Adrenal gland (tissue), 12 donors: Measurements from ENCODE around the gene SOBP. TPM values are rescaled to one million over a fixed set of nuclear protein-coding genes. Genes with fewer than 3 reads are reported as not detected.
"Not testable (repeated sequence)": the region's sequence is repeated elsewhere in the genome, so short reads cannot be mapped to it uniquely, and the experiment has no call there.

Experiments used
- DNase-seq, 7 donors: peaks; one replicate each; pipeline ENCODE4 v3.0.0-alpha.2; 2019 to 2020
- H3K27ac ChIP-seq, 5 donors: fragments of 200-600 bp; sonication (generic) in 4 of 5; 1 replicate in 3 of 5; 2 replicates in 2 of 5; pipeline versions ENCODE4 v1.5.1 to v1.8.0; 2016 to 2020; ENCODE audit warnings: mild to moderate bottlenecking in 1 of 5
- H3K27me3 ChIP-seq: fragments of 200-600 bp; 2 replicates; pipeline ENCODE4 v1.8.0; 2021
- H3K36me3 ChIP-seq, 2 donors: fragments of 200-600 bp; replicated peaks in 1 of 2; 1 replicate in 1 of 2; 2 replicates in 1 of 2; pipeline versions ENCODE4 v1.5.1 to v1.8.0; 2018 to 2022
- H3K4me1 ChIP-seq, 2 donors: fragments of 200-600 bp; replicated peaks in 1 of 2; 1 replicate in 1 of 2; 2 replicates in 1 of 2; pipeline versions ENCODE4 v1.5.1 to v1.8.0; 2018 to 2021
- H3K4me3 ChIP-seq, 4 donors: fragments of 200-600 bp; sonication (generic) in 3 of 4; one replicate each; pipeline ENCODE4 v1.5.1; 2016 to 2018
- H3K9me3 ChIP-seq, 3 donors: fragments of 200-600 bp; sonication (generic) in 1 of 3; replicated peaks in 1 of 3; 1 replicate in 2 of 3; 2 replicates in 1 of 3; pipeline versions ENCODE4 v1.5.1 to v1.8.0; 2016 to 2021
- CTCF ChIP-seq, 6 experiments: fragments of 450-650 bp in 4 of 6; fragments of 200-600 bp in 2 of 6; sonication (generic) in 1 of 6; IDR thresholded peaks; 1 replicate in 5 of 6; 2 replicates in 1 of 6; pipeline versions ENCODE4 v1.5.1 to v1.8.0; 2016 to 2021; ENCODE audit warnings: antibody characterized with exemption in 6 of 6, mild to moderate bottlenecking in 2 of 6, moderate library complexity in 1 of 6
- POLR2A ChIP-seq, 2 donors: fragments of 450-650 bp; IDR thresholded peaks; one replicate each; pipeline ENCODE4 v1.6.1; 2017; ENCODE audit warnings: antibody characterized with exemption in 2 of 2, mild to moderate bottlenecking in 2 of 2, moderate library complexity in 1 of 2
- WGBS, 4 donors: extraction: QIAGEN DNeasy Blood & Tissue Kit in 2 of 4; methylation state at CpG; one replicate each; pipeline versions ENCODE4 v1.1.5 to v1.1.7; 2013 to 2017; 5-methylcytosine and 5-hydroxymethylcytosine counted together
- intact Hi-C, 2 donors: fragments of 100-400 bp; cut with DNase I; formaldehyde crosslinking; loops; one replicate each; pipeline versions ENCODE4 v1.14.1 to v1.15.0; 2022 to 2023
- polyA plus RNA-seq, 3 donors: library from polyadenylated mRNA; stranded (reverse); fragments of 200-250 nt in 2 of 3; fragments of 350-450 nt in 1 of 3; fragmentation: Illumina TruSeq in 1 of 3; extraction: RNeasy Lipid Tissue Mini Kit (QIAGEN cat#74804) in 1 of 3; gene quantifications; one replicate each; pipeline ENCODE4 v1.2.3, GENCODE V29; 2013 to 2014
- total RNA-seq, 9 donors: library from RNA; depleted of rRNA in 4 of 9; stranded (reverse); fragments of >200 nt in 4 of 9; fragments of 120-200 nt in 1 of 9; fragmentation: NEBNext Ultra II Directional in 1 of 9; extraction: Animal tissue kit (Norgen Biotek cat#: 25700) in 1 of 9; gene quantifications; one replicate each; pipeline versions ENCODE4 v1.1.0 to v1.2.4, GENCODE V29; 2013 to 2023
- donor health status: healthy with polysubstance abuse.
- donor health status: Bipolar disorder and iron deficiency.
- donor health status: DM: yes; HTN: yes; CAD: no.
- donor health status: DM: no; HTN: no; CAD: no.
- donor health status: DM: no; HTN: no; CAD: no.
- donor health status: DM: yes; HTN: yes; CAD: no.

Gene SOBP
- total and polyA plus RNA-seq, 12 donors, result 5.6 to 25.6 (median 12.5) TPM

- H3K9me3 ChIP-seq, result no peaks in the 10 kb centered on the region
- no peak for TF ChIP-seq POLR2A (IDR thresholded peaks at IDR 0.05)
- TF ChIP-seq CTCF (IDR thresholded peaks at IDR 0.05), result no peak
Measured at GRCh38 chr6:107517274-107517673, 27.4 kb downstream of the SOBP start.

DNA sequence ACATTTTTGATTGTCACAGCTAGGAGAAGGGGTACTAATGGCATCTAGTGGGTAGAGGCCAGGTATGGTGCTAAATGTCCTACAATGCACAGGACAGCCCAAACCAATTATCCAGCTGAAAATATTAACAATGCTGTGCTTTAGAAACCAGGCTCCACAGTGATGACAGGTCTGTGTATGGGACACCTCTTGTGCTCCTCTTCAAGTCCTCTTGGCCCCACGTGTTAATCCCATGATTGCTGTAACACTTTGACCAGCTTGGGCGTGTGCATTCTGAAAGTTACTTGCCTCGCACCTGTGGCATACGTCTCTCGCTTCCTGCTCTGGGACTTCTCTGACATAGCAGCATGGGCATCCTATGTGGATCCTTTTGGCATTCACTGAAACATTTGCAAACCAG is 29.3 kb downstream of the SOBP start:
- intact Hi-C loops, H3K4me1 ChIP-seq, H3K9me3 ChIP-seq, H3K4me3 ChIP-seq, H3K27ac ChIP-seq, DNase-seq, H3K36me3 ChIP-seq, H3K27me3 ChIP-seq: not testable (repeated sequence)
- 94 to 96% (median 95%) methylated on average over 5 of the region's 5 CpGs for WGBS, 4 donors

More at GRCh38 chr6:107517274-107517673, 27.4 kb downstream of the SOBP start:
- no peak overlapping the region for H3K27ac ChIP-seq
- 94 to 100% (median 97%) methylated on average over 1 of the region's 1 CpG for WGBS, 4 donors
- no peaks in the 10 kb centered on the region for H3K4me1 ChIP-seq
- H3K36me3 ChIP-seq, result no peaks in the 10 kb centered on the region
- intact Hi-C loops, result no loop called here
- no peaks in the 10 kb centered on the region for H3K27me3 ChIP-seq
- DNase-seq, result no peak
- no peak overlapping the region for H3K4me3 ChIP-seq

GRCh38 chr6:107520706-107521105 is 30.8 kb downstream of the SOBP start:
- H3K27me3 ChIP-seq, intact Hi-C loops, H3K27ac ChIP-seq, H3K4me3 ChIP-seq, H3K4me1 ChIP-seq, H3K9me3 ChIP-seq, DNase-seq, H3K36me3 ChIP-seq: not testable (repeated sequence)
- WGBS, 4 donors, result 0 to 71% (median 0%) methylated on average over 1 of the region's 2 CpGs

DNA sequence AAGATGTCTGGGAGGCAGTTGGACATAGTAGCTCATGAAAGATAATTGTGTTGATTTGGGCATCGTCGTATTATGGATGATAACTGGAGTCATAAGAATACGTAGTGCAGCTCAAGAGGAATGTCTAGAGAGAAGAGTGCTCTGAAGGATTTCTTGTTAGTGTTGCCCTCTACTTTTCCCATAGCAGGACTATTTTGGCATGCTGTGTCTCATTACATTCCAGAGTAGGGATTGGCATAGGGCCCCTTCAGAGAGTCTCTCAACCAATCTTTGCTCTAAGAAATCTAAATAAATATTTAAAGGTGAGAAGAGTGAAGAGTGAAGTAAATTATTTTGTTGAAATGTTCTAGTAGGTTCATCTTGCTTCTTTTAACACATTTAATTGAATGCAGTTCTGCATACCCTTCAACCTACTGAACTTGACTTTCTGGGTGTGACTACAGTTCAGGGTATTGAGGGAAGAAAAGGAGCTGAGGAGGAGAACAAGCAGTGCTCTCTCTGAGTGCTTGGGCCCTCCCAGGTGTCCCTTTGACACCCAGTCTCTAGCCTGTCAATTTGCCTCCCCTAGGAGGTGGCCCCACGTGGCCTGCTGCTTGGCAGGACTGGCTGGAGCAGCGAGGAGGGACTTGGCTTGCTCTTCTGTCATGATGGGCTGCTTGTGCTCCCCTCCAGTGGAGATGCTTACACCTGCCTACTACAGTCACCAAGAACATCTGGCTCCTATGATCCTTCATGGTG is 33.3 kb downstream of the SOBP start:
- Histone ChIP-seq H3K4me3 (no peak overlapping the region), H3K27me3 (no peaks in the 10 kb centered on the region), H3K36me3 (no peaks in the 10 kb centered on the region), H3K27ac (no peak overlapping the region), H3K4me1 (no peaks in the 10 kb centered on the region), H3K9me3 (no peaks in the 10 kb centered on the region)
- TF ChIP-seq CTCF (IDR thresholded peaks at IDR 0.05) (no peak), POLR2A (IDR thresholded peaks at IDR 0.05) (no peak)
- WGBS, 4 donors, result 82 to 91% (median 89%) methylated on average over 4 to 5 of the region's 5 CpGs
- intact Hi-C loops, result no loop called here
- no peak for DNase-seq

DNA sequence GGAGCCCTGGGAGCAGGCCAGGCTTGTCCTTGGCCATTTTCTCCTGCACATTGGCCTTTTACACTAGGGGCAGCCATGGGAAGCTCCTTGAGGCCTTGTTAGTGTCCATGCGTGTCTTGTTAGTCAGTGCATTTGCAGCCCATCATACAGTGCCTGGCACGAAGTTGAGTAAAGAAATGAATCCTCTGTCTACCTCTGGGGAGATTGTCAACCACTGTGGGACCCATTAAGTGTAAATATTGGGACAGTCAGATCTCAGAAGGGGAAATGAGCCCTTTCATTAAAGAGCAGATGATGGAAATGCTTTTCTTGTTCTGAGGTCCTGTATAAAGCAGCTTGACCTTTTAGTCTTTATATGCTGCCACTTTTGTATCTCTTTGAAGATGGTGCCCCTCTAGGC is 33.9 kb downstream of the SOBP start:
- no peak overlapping the region for H3K4me3 ChIP-seq
- no peak for DNase-seq
- TF ChIP-seq POLR2A (IDR thresholded peaks at IDR 0.05), result no peak
- TF ChIP-seq CTCF (IDR thresholded peaks at IDR 0.05), result no peak
- H3K27me3 ChIP-seq, result no peaks in the 10 kb centered on the region
- intact Hi-C loops, result no loop called here
- H3K9me3 ChIP-seq, result no peaks in the 10 kb centered on the region
- H3K4me1 ChIP-seq, result no peaks in the 10 kb centered on the region
- H3K27ac ChIP-seq, result no peak overlapping the region
- WGBS, 4 donors, result 90 to 99% (median 95%) methylated on average over 2 of the region's 2 CpGs
- no peaks in the 10 kb centered on the region for H3K36me3 ChIP-seq
